Neural progenitor cell (in vitro differentiated cells): ENCODE measurements around the gene NKTR.

Source experiments
- EZH2 ChIP-seq: fragments of 200-600 bp; sonication (generic); IDR thresholded peaks from 2 replicates; pipeline ENCODE4 v1.6.1; 2017; ENCODE audit warnings: antibody characterized with exemption, mild to moderate bottlenecking, moderate library complexity
- EZH2phosphoT487 ChIP-seq: fragments of 200-600 bp; sonication (generic); IDR thresholded peaks from 2 replicates; pipeline ENCODE4 v1.6.1; 2017; ENCODE audit warnings: antibody characterized with exemption
- TF ChIP-seq, protein P1 (sequence below): fragments of 200-600 bp; sonication (generic); IDR thresholded peaks from 2 replicates; pipeline ENCODE4 v1.5.1; 2017; ENCODE audit warnings: antibody characterized with exemption, mild to moderate bottlenecking

DNA sequence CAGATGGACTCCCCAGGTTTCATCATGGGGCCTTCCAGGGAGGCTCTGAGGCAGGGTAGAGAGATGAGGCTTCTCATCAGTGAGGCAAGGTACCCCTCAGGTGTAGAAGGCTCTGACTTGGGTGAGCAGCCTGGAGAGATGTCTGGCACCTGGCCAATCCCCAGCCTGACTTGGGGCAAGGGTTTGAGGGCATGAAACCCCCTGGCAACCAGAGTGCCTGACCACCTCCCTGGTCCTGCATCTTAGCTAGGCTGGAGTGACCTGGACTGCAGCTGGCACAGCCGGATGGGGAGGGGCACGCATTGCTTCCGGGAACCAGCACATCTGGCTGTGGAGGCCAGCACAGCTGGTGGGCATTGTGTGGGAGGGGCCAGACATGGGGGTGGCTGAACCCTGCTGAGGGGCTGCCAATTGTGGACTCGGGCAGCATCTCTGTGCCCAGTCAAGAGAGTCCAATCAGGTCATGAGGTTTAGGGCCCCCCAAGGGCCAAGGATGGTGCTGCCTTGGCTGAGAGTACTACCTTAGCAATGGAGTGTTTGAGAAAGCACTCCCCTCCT lies 54.9 kb downstream of the NKTR start:
- TF ChIP-seq, protein P1, sequence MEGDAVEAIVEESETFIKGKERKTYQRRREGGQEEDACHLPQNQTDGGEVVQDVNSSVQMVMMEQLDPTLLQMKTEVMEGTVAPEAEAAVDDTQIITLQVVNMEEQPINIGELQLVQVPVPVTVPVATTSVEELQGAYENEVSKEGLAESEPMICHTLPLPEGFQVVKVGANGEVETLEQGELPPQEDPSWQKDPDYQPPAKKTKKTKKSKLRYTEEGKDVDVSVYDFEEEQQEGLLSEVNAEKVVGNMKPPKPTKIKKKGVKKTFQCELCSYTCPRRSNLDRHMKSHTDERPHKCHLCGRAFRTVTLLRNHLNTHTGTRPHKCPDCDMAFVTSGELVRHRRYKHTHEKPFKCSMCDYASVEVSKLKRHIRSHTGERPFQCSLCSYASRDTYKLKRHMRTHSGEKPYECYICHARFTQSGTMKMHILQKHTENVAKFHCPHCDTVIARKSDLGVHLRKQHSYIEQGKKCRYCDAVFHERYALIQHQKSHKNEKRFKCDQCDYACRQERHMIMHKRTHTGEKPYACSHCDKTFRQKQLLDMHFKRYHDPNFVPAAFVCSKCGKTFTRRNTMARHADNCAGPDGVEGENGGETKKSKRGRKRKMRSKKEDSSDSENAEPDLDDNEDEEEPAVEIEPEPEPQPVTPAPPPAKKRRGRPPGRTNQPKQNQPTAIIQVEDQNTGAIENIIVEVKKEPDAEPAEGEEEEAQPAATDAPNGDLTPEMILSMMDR, result no peak
- no peak for TF ChIP-seq EZH2
- no peak for TF ChIP-seq EZH2phosphoT487
